NAMALWA (cell line): ENCODE data around the gene PLAGL2.
A peak's percentile ranks its signal among the peaks of the same experiment; 100 is the strongest.

Source experiments
- DNase-seq: peaks from one replicate; pipeline ENCODE4 v3.0.0-alpha.2; 2015; ENCODE audit warnings: low spot score

The PLAGL2 gene

GRCh38 chr20:32231245-32231644 is 23.7 kb upstream of the PLAGL2 start:
- DNase-seq = no peak

DNA sequence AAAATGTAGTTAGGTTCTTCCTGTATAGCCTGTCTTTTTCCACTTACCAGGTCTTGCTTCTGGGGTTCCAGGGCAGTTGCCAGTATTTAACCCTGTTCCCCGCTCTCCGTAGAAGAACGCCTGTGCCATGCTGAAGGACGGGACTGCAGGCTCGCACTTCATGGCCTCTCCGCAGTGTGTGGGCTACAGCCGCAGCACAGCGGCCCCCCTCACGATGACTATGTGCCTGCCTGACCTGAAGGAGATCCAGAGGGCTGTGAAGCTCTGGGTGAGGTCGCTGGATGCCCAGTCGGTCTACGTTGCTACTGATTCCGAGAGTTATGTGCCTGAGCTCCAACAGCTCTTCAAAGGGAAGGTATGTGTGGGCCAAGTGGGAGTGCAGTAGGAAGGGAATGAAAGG is 23.2 kb upstream of the PLAGL2 start:
- no peak for DNase-seq

DNA sequence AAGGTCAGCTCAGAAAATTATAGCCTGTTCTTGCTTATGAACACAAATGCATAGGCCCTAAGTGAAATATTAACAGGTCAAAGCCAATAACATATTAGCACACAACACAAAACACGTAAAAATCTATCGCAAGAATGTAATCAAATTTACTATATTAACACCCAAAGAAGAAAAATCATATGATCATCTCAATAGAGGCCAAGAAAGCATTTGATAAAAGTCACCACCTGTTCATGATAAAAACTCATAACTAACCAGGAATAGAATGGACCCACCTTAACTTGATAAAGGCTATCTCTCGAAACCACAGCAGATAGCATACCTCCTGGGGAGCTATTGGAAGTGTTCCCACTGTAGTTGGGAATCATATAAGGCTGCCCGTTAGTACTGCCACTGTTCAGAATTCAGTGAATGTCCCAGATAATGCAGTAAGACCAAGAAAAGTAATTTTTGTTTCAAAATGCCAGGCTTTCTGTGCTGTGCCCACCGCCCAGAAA is 21.8 kb upstream of the PLAGL2 start:
- DNase-seq = no peak

DNA sequence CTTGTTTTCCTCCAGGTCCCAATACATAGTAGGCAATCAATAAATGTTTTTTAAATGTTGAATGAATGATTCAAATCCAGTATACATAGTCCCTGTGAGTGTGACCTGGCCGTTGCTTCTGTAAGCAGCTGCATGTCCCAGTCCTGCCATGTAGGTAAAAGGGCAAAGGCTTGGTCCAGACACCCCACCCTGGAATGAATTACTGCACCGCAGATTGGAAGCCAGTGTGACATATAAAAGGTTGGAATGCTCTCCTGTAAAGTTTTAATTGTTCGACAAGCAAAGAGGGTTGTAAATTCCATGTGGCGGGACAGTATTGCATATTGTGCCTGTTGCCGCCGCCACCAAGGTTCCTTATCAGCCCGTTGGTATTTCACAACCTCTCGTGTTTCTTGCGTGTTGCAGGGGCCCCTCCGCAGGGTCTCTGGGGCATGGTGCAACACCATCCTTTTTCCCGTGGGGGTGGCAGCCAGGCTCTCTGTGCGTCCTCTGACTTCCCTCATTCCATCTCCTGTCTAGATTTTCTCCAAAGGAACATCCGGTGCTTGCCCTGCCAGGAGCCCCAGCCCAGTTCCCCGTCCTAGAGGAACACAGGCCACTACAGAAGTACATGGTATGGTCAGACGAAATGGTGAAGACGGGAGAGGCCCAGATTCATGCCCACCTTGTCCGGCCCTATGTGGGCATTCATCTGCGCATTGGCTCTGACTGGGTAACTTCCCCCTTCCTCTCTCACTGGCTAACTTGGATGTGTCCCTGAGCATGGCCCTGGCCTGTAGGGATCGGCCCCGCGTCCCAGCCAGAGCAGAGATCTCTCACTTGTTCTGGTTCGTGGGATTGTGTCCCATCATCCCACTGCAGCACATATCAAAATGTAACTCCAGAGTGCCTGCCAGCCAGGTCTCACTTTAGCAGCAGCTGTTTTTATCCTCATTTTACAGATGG is 20.5 kb upstream of the PLAGL2 start:
- no peak for DNase-seq

DNA sequence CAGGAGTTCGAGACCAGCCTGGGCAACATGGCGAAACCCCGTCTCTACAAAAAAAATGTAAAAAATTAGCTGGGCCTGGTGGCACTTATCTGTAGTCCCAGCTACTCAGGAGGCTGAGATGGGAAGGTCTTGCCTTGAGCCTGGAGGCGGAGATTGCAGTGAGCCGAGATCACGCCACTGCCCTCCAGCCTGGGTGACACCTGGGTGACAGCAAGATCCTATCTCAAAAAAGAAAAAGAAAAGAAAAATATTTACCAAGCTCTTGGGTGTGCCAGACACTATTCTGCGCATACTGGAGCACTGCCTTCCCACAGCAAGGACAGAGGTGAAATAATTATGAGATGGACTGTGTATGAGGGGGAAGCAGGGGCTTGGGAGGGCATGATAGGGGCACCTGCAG is 19.8 kb upstream of the PLAGL2 start:
- DNase-seq = no peak

- no peak for DNase-seq
Observed at GRCh38 chr20:32226391-32226790, 18.8 kb upstream of the PLAGL2 start.

- no peak for DNase-seq
Observed at GRCh38 chr20:32224463-32224862, 16.9 kb upstream of the PLAGL2 start.

- no peak for DNase-seq
Observed at GRCh38 chr20:32218156-32218900, 10.8 kb upstream of the PLAGL2 start.

GRCh38 chr20:32216179-32217142 is 8.9 kb upstream of the PLAGL2 start:
- DNase-seq = no peak

GRCh38 chr20:32215729-32216128 is 8.2 kb upstream of the PLAGL2 start:
- DNase-seq = no peak

- DNase-seq = no peak
Observed at GRCh38 chr20:32215147-32215546, 7.6 kb upstream of the PLAGL2 start.

- DNase-seq = no peak
Observed at GRCh38 chr20:32213870-32214269, 6.3 kb upstream of the PLAGL2 start.

DNA sequence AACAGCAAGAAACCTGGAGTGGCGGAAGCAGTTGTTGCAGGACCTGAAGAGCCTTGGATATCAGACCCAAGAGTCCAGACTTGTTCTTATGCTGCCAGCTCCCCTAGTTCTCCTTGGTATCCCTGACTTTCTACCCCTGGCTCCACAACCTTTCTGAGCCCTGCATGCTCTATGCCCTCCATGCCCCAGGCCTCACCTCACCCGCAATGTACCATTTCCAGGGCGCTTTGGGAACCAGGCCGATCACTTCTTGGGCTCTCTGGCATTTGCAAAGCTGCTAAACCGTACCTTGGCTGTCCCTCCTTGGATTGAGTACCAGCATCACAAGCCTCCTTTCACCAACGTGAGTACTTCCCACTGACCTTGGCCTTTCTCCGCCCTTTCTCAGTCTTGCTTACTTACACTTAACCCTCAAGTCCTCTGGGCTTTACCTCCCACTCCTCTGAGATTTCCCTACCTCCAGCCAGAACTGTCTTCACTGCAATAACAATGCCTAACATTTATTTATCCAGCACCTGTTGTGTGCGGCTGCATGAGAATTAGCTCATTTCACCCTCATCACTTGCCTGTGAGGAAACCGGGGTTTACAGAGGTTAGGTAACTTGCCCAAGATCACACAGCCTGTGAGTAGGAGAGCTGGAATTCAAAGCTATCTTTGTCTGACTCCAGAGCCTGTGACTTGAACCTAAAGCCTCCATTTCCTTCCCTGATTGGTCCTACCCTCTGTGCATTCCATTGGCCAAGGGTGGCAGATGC is 2.5 kb upstream of the PLAGL2 start:
- DNase-seq = no peak

- DNase-seq = no peak
Observed at GRCh38 chr20:32208499-32209154, 1.1 kb upstream of the PLAGL2 start.

DNA sequence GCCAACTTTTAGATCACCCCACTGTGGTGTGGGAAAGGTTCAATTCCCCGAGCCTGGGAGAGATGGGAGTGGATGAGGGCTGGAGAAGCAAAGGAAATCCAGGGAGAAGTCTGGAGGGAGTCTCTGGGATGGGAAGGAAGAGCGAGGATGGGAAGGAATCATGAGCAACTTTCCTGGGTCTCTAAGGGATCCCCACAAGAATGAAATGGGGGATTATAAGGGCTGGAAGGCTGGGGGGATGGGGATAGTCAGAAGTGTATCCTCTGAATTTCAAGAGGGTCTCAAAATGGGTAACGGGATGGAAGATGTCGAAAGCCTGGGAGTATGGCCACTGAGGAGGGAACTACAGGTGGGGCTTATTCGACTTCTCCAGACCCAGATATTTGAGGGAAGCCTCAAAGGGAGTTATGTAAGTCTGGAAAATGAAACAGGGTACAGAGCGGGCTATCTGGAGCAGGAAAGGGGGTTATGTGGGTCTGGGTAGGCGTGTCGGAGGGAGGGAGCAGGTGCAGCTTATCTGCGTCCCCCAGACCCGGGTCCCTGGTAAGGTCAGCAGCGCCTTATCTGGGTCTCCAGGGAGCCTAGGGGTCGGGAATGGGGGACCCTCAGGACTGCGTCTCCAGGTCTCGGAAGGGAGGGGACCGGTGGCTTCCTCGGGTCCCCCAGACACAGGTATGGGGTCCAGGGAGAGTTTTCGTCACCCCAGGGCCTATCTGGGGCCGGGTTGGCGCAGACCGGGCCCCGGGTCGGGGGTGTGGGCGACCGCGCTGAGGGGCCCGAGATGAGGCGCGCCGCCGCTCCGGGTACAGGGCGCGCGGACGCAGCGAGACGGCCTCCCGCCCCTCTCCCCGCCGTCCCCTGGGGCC is 550 bp downstream of the PLAGL2 start:
- peak; percentile 39 for DNase-seq

- DNase-seq = no peak
Observed at GRCh38 chr20:32205843-32206759, 1.4 kb downstream of the PLAGL2 start.

DNA sequence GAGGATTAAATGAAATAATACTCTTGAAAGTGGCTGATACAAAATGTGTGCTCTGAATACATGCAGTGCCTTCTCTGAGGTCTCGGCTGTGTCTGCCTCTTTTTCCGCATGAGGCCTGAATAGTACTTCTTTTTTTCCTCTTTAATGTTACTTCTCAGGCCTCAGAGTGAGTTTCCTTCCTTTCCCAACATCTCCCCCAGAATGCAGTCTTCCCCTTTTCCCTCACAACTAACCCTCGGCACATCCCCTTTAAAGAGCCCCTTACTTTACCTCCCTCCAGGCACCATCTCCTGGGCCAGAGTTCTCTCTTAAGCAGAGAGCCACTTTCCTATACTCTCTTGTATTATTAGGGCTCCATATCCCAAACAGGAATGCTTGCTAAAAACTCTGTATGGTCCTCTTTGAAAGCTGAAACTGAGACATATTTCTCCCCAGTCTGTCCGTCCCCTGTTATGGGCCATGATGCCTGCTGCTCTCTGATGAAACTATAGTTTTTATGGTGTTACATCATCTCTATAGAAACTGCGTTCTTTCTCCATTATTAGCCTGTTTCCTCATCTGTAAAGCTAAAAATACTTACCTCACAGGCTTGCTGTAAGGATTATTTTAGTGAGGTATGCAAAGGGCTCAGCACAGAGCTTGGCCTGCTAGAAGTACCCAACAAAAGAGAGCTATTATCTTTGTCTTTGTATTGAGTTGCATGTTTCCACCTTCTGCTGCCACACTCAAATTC is 2.3 kb downstream of the PLAGL2 start:
- DNase-seq = peak; percentile 50
